Stomach smooth muscle (tissue), 2 donors: ENCODE measurements around the gene SPDEF.

Source experiments
- H3K27ac ChIP-seq: one replicate; pipeline ENCODE4 v1.7.0; 2013; ENCODE audit warnings: mild to moderate bottlenecking, low read length, inconsistent platforms
- H3K27me3 ChIP-seq, 2 donors: one replicate each; pipeline ENCODE4 v1.7.0; 2013; ENCODE audit warnings: low read length in 2 of 2; ENCODE audit not compliant: insufficient read depth in 2 of 2, control insufficient read depth in 1 of 2
- H3K36me3 ChIP-seq, 2 donors: one replicate each; pipeline ENCODE4 v1.7.0; 2013; ENCODE audit warnings: low read length in 2 of 2; ENCODE audit not compliant: control insufficient read depth in 2 of 2, insufficient read depth in 2 of 2
- H3K4me1 ChIP-seq: one replicate; pipeline ENCODE4 v1.7.0; 2013; ENCODE audit warnings: low read length; ENCODE audit not compliant: control insufficient read depth, insufficient read depth
- H3K4me3 ChIP-seq, 2 donors: one replicate each; pipeline ENCODE4 v1.7.0; 2013; ENCODE audit warnings: low read length in 2 of 2
- H3K9ac ChIP-seq, 2 donors: one replicate each; pipeline ENCODE4 v1.7.0; 2013; ENCODE audit warnings: low read length in 2 of 2, mild to moderate bottlenecking in 1 of 2
- H3K9me3 ChIP-seq, 2 donors: one replicate each; pipeline ENCODE4 v1.7.0; 2013; ENCODE audit warnings: low read length in 2 of 2; ENCODE audit not compliant: control insufficient read depth in 2 of 2
- donor health status: healthy.
- donor health status: Pancreatic carcinoma.

SPDEF gene

GRCh38 chr6:34583861-34584604 is 27.9 kb upstream of the SPDEF start:
- Histone ChIP-seq H3K9me3 (no peaks in the 10 kb centered on the region), H3K9ac (no peak overlapping the region), H3K27me3 (no peaks in the 10 kb centered on the region), H3K36me3 (peaks cover 0 to 10% of the 10 kb centered on the region in 2 donors), H3K4me3 (no peak overlapping the region), H3K4me1 (peaks cover 4% of the 10 kb centered on the region), H3K27ac (no peak overlapping the region)

- Histone ChIP-seq H3K36me3 (peaks cover 0 to 10% of the 10 kb centered on the region in 2 donors), H3K27ac (no peak overlapping the region), H3K4me3 (no peak overlapping the region), H3K27me3 (no peaks in the 10 kb centered on the region), H3K4me1 (peaks cover 4% of the 10 kb centered on the region), H3K9ac (no peak overlapping the region), H3K9me3 (no peaks in the 10 kb centered on the region)
Observed at GRCh38 chr6:34583461-34583860, 27.3 kb upstream of the SPDEF start.

- no peak overlapping the region for H3K9ac ChIP-seq
- H3K4me3 ChIP-seq = no peak overlapping the region
- H3K27ac ChIP-seq = no peak overlapping the region
- H3K36me3 ChIP-seq = peaks cover 0 to 5% of the 10 kb centered on the region in 2 donors
- peaks cover 4% of the 10 kb centered on the region for H3K4me1 ChIP-seq
- no peaks in the 10 kb centered on the region for H3K9me3 ChIP-seq
- H3K27me3 ChIP-seq = no peaks in the 10 kb centered on the region
Observed at GRCh38 chr6:34581561-34581920, 25.4 kb upstream of the SPDEF start.

- H3K27ac ChIP-seq = no peak overlapping the region
- no peaks in the 10 kb centered on the region for H3K9me3 ChIP-seq
- peaks cover 4% of the 10 kb centered on the region for H3K4me1 ChIP-seq
- H3K9ac ChIP-seq = no peak overlapping the region
- H3K36me3 ChIP-seq = no peaks in the 10 kb centered on the region
- no peak overlapping the region for H3K4me3 ChIP-seq
- no peaks in the 10 kb centered on the region for H3K27me3 ChIP-seq
Observed at GRCh38 chr6:34580707-34581560, 24.8 kb upstream of the SPDEF start.

GRCh38 chr6:34578445-34579262 is 22.5 kb upstream of the SPDEF start:
- no peaks in the 10 kb centered on the region for H3K27me3 ChIP-seq
- no peak overlapping the region for H3K9ac ChIP-seq
- H3K36me3 ChIP-seq = no peaks in the 10 kb centered on the region
- H3K27ac ChIP-seq = no peak overlapping the region
- no peaks in the 10 kb centered on the region for H3K9me3 ChIP-seq
- H3K4me1 ChIP-seq = peaks cover 4% of the 10 kb centered on the region
- H3K4me3 ChIP-seq = no peak overlapping the region

- H3K36me3 ChIP-seq = no peaks in the 10 kb centered on the region
- H3K27me3 ChIP-seq = peaks cover 0 to 3% of the 10 kb centered on the region in 2 donors
- H3K4me1 ChIP-seq = peaks cover 4% of the 10 kb centered on the region
- H3K9ac ChIP-seq = no peak overlapping the region
- H3K4me3 ChIP-seq = no peak overlapping the region
- no peak overlapping the region for H3K27ac ChIP-seq
- no peaks in the 10 kb centered on the region for H3K9me3 ChIP-seq
Observed at GRCh38 chr6:34576286-34576955, 20.3 kb upstream of the SPDEF start.

- no peaks in the 10 kb centered on the region for H3K4me1 ChIP-seq
- H3K9me3 ChIP-seq = no peaks in the 10 kb centered on the region
- no peak overlapping the region for H3K9ac ChIP-seq
- H3K27me3 ChIP-seq = peaks cover 4 to 7% of the 10 kb centered on the region in 2 donors
- no peak overlapping the region for H3K4me3 ChIP-seq
- no peaks in the 10 kb centered on the region for H3K36me3 ChIP-seq
- H3K27ac ChIP-seq = no peak overlapping the region
Observed at GRCh38 chr6:34575326-34575725, 19.2 kb upstream of the SPDEF start.

GRCh38 chr6:34574647-34575293 is 18.6 kb upstream of the SPDEF start:
- Histone ChIP-seq H3K9me3 (no peaks in the 10 kb centered on the region), H3K9ac (no peak overlapping the region), H3K27ac (no peak overlapping the region), H3K4me3 (no peak overlapping the region), H3K36me3 (no peaks in the 10 kb centered on the region), H3K27me3 (peaks cover 7% of the 10 kb centered on the region in 2 donors), H3K4me1 (no peaks in the 10 kb centered on the region)

GRCh38 chr6:34573567-34574183 is 17.5 kb upstream of the SPDEF start:
- peaks cover 14 to 16% of the 10 kb centered on the region in 2 donors for H3K27me3 ChIP-seq
- no peaks in the 10 kb centered on the region for H3K36me3 ChIP-seq
- no peak overlapping the region for H3K9ac ChIP-seq
- H3K4me1 ChIP-seq = no peaks in the 10 kb centered on the region
- H3K9me3 ChIP-seq = no peaks in the 10 kb centered on the region
- H3K27ac ChIP-seq = no peak overlapping the region
- H3K4me3 ChIP-seq = no peak overlapping the region
